Measurements from ENCODE around the gene C11orf68.

DNA sequence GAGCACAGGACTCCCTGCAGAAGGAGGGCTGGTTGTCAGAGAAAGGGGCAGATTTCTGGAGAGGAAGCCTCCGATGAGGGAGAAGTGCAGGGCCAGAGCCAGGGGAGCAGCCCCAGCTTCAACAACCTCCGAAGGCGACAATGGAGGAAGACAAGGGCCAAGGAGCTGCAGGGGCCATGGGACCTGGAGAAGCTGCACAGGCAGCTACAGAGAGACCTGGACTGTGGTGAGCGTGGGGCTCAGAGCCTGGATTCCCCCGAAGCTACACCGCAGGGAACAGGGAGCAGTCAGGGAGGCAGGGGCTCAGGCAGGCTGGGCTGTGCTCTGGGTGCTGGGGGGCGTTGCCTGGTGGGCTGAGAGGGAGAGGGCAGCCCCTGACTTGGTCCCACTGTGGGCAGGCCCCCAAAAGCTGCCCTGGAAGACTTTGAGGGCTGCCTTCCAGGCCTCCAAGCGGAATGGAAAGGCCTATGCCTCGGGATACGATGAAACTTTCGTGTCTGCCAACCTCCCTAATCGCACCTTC lies 28.8 kb upstream of the C11orf68 start:
- no peak for TF ChIP-seq POLR2A (IDR thresholded peaks at IDR 0.05)
- TF ChIP-seq, protein P1, sequence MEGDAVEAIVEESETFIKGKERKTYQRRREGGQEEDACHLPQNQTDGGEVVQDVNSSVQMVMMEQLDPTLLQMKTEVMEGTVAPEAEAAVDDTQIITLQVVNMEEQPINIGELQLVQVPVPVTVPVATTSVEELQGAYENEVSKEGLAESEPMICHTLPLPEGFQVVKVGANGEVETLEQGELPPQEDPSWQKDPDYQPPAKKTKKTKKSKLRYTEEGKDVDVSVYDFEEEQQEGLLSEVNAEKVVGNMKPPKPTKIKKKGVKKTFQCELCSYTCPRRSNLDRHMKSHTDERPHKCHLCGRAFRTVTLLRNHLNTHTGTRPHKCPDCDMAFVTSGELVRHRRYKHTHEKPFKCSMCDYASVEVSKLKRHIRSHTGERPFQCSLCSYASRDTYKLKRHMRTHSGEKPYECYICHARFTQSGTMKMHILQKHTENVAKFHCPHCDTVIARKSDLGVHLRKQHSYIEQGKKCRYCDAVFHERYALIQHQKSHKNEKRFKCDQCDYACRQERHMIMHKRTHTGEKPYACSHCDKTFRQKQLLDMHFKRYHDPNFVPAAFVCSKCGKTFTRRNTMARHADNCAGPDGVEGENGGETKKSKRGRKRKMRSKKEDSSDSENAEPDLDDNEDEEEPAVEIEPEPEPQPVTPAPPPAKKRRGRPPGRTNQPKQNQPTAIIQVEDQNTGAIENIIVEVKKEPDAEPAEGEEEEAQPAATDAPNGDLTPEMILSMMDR (IDR thresholded peaks at IDR 0.05): no peak
